GM18517 (cell line): ENCODE measurements around the gene CCDC187.

Source experiments
- ATAC-seq: cut with Tn5 transposase; IDR thresholded peaks from one replicate; pipeline ENCODE4 v1.9.1; 2021; ENCODE audit warnings: mild to moderate bottlenecking, moderate library complexity; ENCODE audit not compliant: unreplicated experiment

Gene CCDC187

GRCh38 chr9:136313111-136314055, 9.5 kb upstream of the CCDC187 start:
- no peak for ATAC-seq

GRCh38 chr9:136312436-136312835, 8.5 kb upstream of the CCDC187 start:
- no peak for ATAC-seq

GRCh38 chr9:136312009-136312375, 8.1 kb upstream of the CCDC187 start:
- no peak for ATAC-seq

DNA sequence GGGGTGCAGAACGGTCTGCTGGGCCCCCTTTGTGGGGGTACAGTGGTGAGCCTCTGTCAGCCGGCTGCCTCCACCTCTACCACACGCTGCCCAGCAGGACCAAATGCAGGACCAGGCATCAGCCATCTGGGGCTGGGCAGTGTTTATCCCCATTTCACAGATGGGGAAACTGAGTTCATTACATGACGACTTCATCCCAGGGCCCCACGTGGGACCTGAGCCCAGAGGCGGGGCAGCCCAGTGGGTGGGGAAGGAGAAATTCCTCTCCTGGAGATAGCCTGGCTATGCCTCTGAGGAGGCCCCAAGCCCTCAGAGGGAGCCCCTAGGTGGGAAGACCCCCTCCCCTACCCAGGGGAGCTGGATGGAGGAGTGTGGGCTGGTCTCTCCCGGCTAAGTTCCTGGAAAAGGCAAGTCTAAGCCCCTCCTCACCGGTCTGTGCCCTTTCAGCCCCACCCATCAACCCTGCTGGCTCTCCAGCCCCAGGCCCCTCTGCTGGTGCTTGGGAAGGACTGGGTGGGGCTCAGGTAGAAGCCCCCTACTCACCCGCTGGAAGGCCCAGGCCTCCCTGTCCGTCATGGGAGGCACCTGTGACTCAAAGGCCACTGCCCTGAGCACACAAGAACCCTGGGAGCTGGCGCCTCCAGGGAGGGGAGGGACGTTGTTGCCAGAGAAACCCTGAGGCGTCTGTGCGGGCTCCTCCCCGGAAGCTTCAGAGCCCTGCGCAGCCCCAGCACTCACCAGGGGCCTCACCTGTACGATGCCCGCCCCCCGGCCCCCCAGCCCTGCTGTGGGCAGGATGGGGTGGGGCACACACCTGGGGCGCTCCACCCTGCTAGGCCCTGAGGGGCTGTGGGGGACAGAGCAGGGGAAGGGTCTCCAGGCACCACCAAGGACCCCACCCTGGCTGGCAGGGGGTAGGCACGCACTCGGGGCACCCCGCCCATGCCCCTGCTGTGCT, 7.4 kb upstream of the CCDC187 start:
- no peak for ATAC-seq

- ATAC-seq = no peak
Observed at GRCh38 chr9:136310273-136311030, 6.6 kb upstream of the CCDC187 start.

- no peak for ATAC-seq
Observed at GRCh38 chr9:136309806-136310220, 5.9 kb upstream of the CCDC187 start.

- no peak for ATAC-seq
Observed at GRCh38 chr9:136309101-136309801, 5.4 kb upstream of the CCDC187 start.

GRCh38 chr9:136308702-136309053, 4.8 kb upstream of the CCDC187 start:
- ATAC-seq = no peak

DNA sequence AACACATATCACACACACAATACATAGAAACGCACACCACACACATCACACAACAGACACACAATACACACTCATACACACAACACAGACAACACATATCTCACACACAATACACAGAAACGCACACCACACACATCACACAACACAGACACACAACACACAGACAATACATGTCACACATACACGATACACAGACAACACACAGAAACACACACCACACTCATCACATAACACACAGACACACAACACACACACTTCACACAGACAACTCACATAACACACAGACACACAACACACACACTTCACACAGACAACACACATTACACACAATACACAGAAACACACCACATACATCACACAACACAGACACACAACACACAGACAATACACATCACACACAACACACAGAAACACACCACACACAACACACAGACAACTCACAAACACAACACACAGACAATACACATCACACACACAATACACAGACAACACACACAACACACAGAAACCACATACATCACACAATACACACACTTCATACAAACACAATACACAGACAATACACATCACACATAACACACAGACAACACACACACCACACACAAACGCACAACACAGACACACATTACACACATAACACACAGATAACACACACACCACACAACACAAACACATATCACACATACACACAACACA, 4.3 kb upstream of the CCDC187 start:
- no peak for ATAC-seq

- no peak for ATAC-seq
Observed at GRCh38 chr9:136307215-136307750, 3.4 kb upstream of the CCDC187 start.

GRCh38 chr9:136306211-136307208, 2.6 kb upstream of the CCDC187 start:
- no peak for ATAC-seq

- ATAC-seq = no peak
Observed at GRCh38 chr9:136305804-136306203, 1.9 kb upstream of the CCDC187 start.

DNA sequence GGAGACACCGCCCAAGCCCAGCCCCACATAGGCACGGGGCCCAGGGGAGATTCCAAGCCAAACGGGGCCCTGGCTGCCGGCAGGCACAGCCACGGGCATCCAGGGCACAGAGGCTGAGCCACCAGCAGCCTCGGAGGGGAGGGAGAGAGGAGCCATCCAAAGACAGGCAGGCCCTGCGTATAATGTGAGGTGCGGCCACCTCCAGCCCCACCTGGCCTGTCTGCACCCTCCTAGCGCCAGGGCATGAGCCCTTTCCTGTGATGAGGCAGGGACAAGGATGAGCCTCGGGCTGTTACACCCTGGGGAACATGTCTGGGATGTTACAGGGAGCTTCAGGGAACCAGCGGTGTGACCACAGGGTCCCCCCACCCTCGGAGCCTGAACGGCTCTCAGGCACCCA, 1.1 kb upstream of the CCDC187 start:
- ATAC-seq = no peak

DNA sequence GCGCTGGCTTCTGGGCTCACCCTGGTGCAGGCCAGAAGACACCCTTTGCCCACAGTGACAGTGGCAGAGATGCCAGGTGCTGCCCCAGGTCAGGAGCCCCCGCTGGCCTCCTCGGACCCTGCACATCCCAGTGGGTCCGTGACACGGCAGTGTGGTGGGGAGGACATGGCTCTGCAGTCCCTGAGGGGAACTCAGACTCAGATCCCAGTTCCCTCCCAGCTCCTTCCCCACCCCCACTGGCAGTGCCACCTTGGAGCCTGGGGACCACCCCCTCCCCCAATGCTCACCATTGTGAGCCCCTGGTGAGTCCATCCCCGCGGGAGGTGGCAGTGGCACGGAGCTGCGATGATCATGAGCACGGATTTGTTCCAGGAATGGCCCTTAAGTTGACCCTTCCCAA, 562 bp upstream of the CCDC187 start:
- no peak for ATAC-seq

DNA sequence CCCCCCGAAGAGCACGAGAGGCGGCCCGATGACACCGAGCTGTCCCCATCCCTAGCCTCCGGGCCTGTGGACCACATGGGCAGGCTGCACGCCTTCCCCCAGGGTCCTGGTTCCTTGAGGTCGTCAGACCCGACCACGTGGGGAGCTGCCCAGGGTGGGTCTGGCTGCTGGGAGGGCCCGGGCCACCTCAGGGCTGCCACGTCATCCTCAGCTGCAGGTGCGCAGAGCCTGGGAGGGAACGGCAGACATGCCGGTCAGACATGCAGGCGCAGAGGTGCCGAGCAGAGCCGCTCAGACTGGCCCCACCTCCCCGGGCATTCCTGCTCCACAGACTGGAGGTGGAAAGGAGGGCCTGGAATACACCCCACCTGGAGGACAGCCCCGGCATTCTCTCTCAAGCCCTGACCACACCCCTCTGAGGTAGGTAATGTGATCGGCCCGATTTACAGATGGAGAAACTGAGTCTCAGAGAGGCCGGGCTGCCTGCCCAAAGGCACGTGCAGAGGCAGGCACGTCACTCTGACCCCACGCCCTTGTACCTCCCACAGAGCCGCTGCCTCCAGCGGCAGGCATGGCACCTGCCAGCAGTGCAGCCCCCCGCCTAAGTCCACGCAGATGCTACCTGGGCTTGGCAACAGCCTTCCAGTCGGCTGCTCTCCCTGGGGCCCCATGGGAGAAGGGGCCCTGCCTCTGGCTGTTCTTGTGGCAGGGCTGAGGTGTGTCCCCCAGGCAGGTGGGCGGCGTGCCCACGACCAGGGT, 649 bp downstream of the CCDC187 start:
- no peak for ATAC-seq

DNA sequence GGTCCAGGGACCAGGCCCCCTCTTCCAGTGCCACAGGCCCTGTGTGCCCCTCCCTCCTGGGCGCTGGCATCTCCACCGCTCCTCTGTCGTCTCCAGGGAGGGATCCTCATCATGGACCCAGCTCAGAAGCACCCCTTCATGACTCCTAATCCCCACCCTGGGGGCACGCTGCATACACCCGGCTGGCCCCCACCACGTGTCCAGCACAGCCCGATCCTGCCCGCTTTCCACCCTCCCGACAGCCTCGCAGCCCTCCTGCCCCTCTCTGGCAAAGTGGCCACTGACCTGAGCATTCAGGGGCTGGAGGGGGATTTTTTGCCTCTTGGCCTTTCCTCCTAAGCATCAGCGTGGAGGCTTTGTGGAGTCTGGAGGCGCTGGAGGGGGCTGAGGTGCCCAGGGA, 1.4 kb downstream of the CCDC187 start:
- ATAC-seq = no peak

- no peak for ATAC-seq
Observed at GRCh38 chr9:136300866-136301265, 3.0 kb downstream of the CCDC187 start.
